ENCODE results near the gene PTPN6. TPM values are rescaled to one million over a fixed set of nuclear protein-coding genes. Genes with fewer than 3 reads are reported as not detected.

PTPN6 gene
- total RNA-seq, 2 donors from 2014 or later: 3.7 to 7.5 TPM

DNA sequence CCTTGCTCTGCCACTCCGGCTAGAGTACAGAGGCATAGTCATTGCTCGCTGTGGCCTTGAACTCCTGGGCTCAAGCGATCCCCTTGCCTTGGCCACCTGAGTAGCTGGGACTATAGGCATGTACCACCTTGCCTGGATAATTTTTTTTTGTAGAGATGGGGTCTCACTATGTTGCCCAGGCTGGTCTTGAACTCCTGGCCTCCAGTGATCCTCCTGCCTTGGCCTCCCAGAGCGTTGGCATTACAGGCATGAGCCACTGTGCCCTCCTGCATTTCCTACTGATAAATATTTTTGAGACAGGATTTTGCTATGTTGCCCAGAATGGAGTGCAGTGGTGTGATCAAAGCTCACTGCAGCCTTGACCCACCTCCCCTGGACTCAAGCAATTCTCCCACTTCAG, 28.9 kb downstream of the PTPN6 start:
- H3K27ac ChIP-seq: no peak overlapping the region
- no peak for DNase-seq (ENCODE audit: low spot score)
- TF ChIP-seq, protein P1, sequence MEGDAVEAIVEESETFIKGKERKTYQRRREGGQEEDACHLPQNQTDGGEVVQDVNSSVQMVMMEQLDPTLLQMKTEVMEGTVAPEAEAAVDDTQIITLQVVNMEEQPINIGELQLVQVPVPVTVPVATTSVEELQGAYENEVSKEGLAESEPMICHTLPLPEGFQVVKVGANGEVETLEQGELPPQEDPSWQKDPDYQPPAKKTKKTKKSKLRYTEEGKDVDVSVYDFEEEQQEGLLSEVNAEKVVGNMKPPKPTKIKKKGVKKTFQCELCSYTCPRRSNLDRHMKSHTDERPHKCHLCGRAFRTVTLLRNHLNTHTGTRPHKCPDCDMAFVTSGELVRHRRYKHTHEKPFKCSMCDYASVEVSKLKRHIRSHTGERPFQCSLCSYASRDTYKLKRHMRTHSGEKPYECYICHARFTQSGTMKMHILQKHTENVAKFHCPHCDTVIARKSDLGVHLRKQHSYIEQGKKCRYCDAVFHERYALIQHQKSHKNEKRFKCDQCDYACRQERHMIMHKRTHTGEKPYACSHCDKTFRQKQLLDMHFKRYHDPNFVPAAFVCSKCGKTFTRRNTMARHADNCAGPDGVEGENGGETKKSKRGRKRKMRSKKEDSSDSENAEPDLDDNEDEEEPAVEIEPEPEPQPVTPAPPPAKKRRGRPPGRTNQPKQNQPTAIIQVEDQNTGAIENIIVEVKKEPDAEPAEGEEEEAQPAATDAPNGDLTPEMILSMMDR (IDR thresholded peaks at IDR 0.05): no peak
- no peaks in the 10 kb centered on the region for H3K9me3 ChIP-seq
- H3K4me1 ChIP-seq: peaks cover 0 to 8% of the 10 kb centered on the region in 2 donors
- H3K4me3 ChIP-seq: no peak overlapping the region
- peaks cover 81% of the 10 kb centered on the region for H3K36me3 ChIP-seq
- no peaks in the 10 kb centered on the region for H3K27me3 ChIP-seq

DNA sequence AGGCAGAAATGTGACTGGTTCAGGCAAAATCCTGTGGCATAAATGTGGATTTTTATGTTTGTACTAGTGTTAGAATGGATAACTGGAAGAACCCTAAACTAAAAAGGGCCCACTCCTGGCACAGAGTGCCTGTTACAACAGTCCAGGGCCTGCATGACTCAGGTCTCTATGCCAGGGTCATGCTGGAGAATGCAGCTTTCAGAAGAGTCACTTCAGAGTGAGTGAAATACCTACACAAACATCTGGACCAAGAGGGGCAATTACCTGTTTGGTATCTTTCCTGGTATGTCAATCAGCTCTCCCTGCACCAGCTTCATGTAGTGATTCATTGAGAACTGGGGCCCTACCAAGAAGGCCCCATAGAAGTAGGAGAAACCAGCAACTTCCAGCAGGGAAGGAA, 29.6 kb downstream of the PTPN6 start:
- peaks cover 75% of the 10 kb centered on the region for H3K36me3 ChIP-seq
- H3K27ac ChIP-seq: no peak overlapping the region
- no peak for DNase-seq (ENCODE audit: low spot score)
- H3K9me3 ChIP-seq: no peaks in the 10 kb centered on the region
- peaks cover 0 to 8% of the 10 kb centered on the region in 2 donors for H3K4me1 ChIP-seq
- TF ChIP-seq, protein P1 (IDR thresholded peaks at IDR 0.05): no peak
- H3K27me3 ChIP-seq: no peaks in the 10 kb centered on the region
- no peak overlapping the region for H3K4me3 ChIP-seq

DNA sequence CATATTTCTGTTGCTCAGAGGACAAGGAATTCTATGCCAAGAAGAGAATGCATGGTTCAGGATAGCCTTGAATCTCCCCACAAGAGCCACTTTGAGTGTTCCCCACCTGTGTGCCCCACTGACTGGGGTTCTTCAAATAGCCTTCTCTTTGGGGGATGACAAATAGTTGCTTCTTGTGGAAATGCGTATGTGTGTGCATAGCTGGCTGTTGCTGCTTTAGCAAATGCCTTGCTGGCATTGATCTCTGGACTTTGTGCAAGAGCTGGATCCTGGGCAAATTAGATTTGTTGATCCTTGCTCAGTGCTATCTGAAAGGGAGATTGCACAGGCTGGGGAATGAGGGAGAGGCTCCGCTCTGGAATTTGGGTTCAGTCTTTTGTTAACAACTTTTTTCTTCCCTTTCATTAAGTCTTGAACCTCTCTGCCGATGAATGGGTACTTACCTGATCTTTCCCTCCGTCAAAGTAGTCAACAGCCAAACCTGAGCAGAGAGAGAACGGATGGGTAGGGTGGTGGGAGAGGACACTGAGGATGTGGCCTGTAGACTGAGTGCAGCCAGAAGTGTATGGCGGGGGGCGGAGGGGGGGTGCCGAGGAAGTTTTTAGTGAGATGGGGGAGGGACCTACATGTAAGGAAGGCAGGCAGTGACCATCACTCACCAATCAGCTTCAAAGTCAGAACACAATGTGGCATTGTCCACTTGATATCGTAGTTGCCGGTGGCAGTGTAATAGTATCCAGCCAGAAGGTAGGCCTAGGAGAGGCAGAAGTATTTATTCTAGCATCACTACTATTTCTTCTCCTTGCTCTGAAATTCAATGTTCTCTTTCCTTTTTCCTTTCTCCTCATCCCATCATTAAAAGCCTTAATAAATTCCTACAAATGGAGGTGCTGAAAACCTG, 30.2 kb downstream of the PTPN6 start:
- Histone ChIP-seq H3K9me3 (no peaks in the 10 kb centered on the region), H3K27me3 (no peaks in the 10 kb centered on the region), H3K4me1 (peaks cover 0 to 8% of the 10 kb centered on the region in 2 donors), H3K27ac (no peak overlapping the region), H3K4me3 (no peak overlapping the region), H3K36me3 (peaks cover 69% of the 10 kb centered on the region)
- TF ChIP-seq, protein P1 (IDR thresholded peaks at IDR 0.05): no peak
- no peak for DNase-seq (ENCODE audit: low spot score)

DNA sequence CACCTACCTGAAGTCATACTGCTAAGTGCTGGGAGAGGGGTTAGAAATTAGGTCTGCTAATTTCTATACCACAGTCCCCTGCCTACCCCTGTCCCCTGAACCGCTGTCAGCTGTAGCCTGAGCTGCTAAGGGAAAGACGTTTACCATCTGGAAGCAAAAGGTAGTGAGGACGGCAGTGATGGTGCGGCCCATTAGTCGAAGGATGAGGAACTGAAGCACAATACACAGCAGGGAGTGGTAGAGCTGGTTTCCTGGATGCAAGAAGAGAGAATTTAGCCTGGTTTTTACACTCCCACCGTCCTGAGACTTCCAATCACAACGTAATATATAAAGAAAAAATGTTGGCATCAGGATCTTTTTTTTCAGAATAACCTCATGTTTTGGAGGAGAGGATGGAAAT, 31.4 kb downstream of the PTPN6 start:
- Histone ChIP-seq H3K4me1 (peaks cover 0 to 8% of the 10 kb centered on the region in 2 donors), H3K4me3 (no peak overlapping the region), H3K27ac (no peak overlapping the region), H3K27me3 (no peaks in the 10 kb centered on the region), H3K9me3 (no peaks in the 10 kb centered on the region), H3K36me3 (peaks cover 62% of the 10 kb centered on the region)
- DNase-seq (ENCODE audit: low spot score): no peak
- TF ChIP-seq, protein P1 (IDR thresholded peaks at IDR 0.05): no peak

DNA sequence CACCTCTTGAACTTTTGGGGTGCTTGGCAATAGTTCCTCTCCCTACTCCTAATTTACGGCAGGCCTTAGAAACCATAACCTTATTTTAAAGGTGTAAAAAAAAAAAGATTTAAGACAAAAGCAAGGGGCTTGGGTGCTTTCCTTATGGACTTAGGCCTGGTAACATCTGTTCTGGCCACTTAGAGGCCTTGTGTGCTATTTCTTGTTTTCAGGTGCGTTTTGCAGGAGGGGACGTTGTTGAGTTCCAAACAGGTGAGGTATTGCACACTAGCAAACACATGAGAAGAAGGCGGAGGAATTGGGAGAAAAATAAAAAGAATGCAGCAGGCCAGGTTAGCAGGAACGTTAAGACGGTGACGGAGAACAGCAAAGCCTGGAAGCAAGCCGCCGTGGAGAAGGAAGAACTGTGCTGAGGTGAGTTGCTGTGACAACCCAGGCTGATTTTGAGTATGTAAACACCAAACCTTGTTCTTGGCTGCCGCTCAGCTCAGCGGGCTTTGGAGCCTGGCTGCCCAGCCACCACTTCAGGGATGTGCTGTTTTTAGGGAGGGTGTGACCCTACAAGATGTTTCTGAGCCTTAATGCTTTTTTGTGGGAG, 36.9 kb downstream of the PTPN6 start:
- peaks cover 22% of the 10 kb centered on the region for H3K36me3 ChIP-seq
- no peaks in the 10 kb centered on the region for H3K9me3 ChIP-seq
- TF ChIP-seq, protein P1 (IDR thresholded peaks at IDR 0.05): no peak
- no peaks in the 10 kb centered on the region for H3K27me3 ChIP-seq
- H3K4me3 ChIP-seq: no peak overlapping the region
- DNase-seq (ENCODE audit: low spot score): no peak
- no peak overlapping the region for H3K27ac ChIP-seq
- H3K4me1 ChIP-seq: no peaks in the 10 kb centered on the region

All from right atrium auricular region (tissue), 2 donors.